ENCODE measurements around the gene DDX11. TPM values are rescaled to one million over a fixed set of nuclear protein-coding genes. Genes with fewer than 3 reads are reported as not detected.

DDX11 gene
- polyA plus RNA-seq (2012; ENCODE audit: insufficient read length, low read depth) = 63.4 TPM

- TF ChIP-seq POLR2AphosphoS5 (IDR thresholded peaks at IDR 0.05; ENCODE audit: low read depth, low read length) = peak; percentile 77
- 0 out of 2 replicates have a peak, but pooled peaks have one; percentile 25 for TF ChIP-seq TAF1 (IDR thresholded peaks at IDR 0.05; ENCODE audit: borderline replicate concordance, insufficient read depth, low read length)
These were observed at the start of gene DDX11 for GRCh38 chr12:31073527-31074332. TSS of gene DDX11 (plus strand) at chr12:31073860. CDS start at chr12:31078394, 4,534 bp downstream.

GRCh38 chr12:31026202-31026601 lies 47.5 kb upstream of the DDX11 start:
- no peak for TF ChIP-seq REST (IDR thresholded peaks at IDR 0.05; ENCODE audit: insufficient read depth in 1 of 2, low read depth in 2 of 2, low read length in 2 of 2)
- TF ChIP-seq TAF1 (IDR thresholded peaks at IDR 0.05; ENCODE audit: borderline replicate concordance, insufficient read depth, low read length) = no peak
- TF ChIP-seq FOXP2 (optimal IDR thresholded peaks at IDR 0.05; ENCODE audit: borderline replicate concordance, extremely low read depth, extremely low read length, insufficient read depth) = no peak
- TF ChIP-seq POLR2AphosphoS5 (IDR thresholded peaks at IDR 0.05; ENCODE audit: low read depth, low read length) = no peak
- TF ChIP-seq SIN3A (IDR thresholded peaks at IDR 0.05; ENCODE audit: borderline replicate concordance, insufficient read depth, low read length) = no peak

GRCh38 chr12:31029468-31029867 lies 44.2 kb upstream of the DDX11 start:
- TF ChIP-seq POLR2AphosphoS5 (IDR thresholded peaks at IDR 0.05; ENCODE audit: low read depth, low read length) = no peak
- TF ChIP-seq TAF1 (IDR thresholded peaks at IDR 0.05; ENCODE audit: borderline replicate concordance, insufficient read depth, low read length) = no peak
- no peak for TF ChIP-seq REST (IDR thresholded peaks at IDR 0.05; ENCODE audit: insufficient read depth in 1 of 2, low read depth in 2 of 2, low read length in 2 of 2)
- no peak for TF ChIP-seq FOXP2 (optimal IDR thresholded peaks at IDR 0.05; ENCODE audit: borderline replicate concordance, extremely low read depth, extremely low read length, insufficient read depth)
- no peak for TF ChIP-seq SIN3A (IDR thresholded peaks at IDR 0.05; ENCODE audit: borderline replicate concordance, insufficient read depth, low read length)

- TF ChIP-seq REST (IDR thresholded peaks at IDR 0.05; ENCODE audit: insufficient read depth in 1 of 2, low read depth in 2 of 2, low read length in 2 of 2) = no peak
- TF ChIP-seq TAF1 (IDR thresholded peaks at IDR 0.05; ENCODE audit: borderline replicate concordance, insufficient read depth, low read length) = no peak
- TF ChIP-seq POLR2AphosphoS5 (IDR thresholded peaks at IDR 0.05; ENCODE audit: low read depth, low read length) = no peak
These were observed 43.6 kb upstream of the DDX11 start for GRCh38 chr12:31029916-31030562.

- no peak for TF ChIP-seq FOXP2 (optimal IDR thresholded peaks at IDR 0.05; ENCODE audit: borderline replicate concordance, extremely low read depth, extremely low read length, insufficient read depth)
- no peak for TF ChIP-seq POLR2AphosphoS5 (IDR thresholded peaks at IDR 0.05; ENCODE audit: low read depth, low read length)
- no peak for TF ChIP-seq REST (IDR thresholded peaks at IDR 0.05; ENCODE audit: insufficient read depth in 1 of 2, low read depth in 2 of 2, low read length in 2 of 2)
- no peak for TF ChIP-seq SIN3A (IDR thresholded peaks at IDR 0.05; ENCODE audit: borderline replicate concordance, insufficient read depth, low read length)
- TF ChIP-seq TAF1 (IDR thresholded peaks at IDR 0.05; ENCODE audit: borderline replicate concordance, insufficient read depth, low read length) = no peak
These were observed 41.7 kb upstream of the DDX11 start for GRCh38 chr12:31031951-31032335.

Data from PFSK-1 (cell line).